ENCODE data around the gene CUEDC1.

Gene CUEDC1

DNA sequence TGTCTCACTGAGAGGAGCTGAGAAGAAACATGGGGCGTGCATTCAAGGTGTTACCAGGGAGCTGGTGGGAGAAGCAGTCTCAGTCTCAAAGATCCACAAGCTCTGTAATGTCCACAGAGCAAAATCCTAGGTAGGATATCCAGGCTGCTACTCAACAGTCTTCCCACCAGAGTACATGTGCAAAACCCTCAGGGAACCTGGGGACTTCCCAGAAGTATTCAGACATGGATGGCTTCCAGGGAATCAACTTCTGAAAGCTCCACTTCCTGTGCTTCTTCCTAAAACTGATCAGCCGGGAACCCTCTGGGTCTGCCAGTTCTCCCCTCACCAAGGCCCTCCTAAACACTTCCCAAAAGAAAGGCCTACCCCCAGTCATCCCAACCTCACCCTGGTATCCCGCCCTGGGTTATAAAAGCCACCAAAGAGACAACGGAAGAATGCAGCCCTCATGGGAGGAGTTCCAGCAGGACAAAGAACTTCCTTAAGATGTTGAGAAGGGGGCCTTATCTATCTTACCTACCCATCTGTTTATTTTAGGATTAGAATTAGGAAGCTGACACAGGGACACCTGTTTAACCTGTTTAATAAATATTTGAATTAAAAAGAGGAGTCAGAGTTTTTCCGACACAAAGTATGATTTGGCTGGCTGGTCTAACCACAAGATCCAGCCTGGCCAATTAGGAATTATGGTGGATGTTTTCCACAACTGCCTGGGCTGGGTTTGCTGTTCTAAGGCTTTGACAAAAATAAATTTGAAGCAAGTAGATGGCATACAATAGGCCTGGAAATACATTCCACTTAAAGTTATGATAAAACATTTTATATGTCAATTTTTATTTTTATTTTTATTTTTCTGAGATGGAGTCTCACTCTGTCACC lies 37.0 kb downstream of the CUEDC1 start:
- no peak overlapping the region for H3K27ac ChIP-seq (ENCODE audit: low read length)

DNA sequence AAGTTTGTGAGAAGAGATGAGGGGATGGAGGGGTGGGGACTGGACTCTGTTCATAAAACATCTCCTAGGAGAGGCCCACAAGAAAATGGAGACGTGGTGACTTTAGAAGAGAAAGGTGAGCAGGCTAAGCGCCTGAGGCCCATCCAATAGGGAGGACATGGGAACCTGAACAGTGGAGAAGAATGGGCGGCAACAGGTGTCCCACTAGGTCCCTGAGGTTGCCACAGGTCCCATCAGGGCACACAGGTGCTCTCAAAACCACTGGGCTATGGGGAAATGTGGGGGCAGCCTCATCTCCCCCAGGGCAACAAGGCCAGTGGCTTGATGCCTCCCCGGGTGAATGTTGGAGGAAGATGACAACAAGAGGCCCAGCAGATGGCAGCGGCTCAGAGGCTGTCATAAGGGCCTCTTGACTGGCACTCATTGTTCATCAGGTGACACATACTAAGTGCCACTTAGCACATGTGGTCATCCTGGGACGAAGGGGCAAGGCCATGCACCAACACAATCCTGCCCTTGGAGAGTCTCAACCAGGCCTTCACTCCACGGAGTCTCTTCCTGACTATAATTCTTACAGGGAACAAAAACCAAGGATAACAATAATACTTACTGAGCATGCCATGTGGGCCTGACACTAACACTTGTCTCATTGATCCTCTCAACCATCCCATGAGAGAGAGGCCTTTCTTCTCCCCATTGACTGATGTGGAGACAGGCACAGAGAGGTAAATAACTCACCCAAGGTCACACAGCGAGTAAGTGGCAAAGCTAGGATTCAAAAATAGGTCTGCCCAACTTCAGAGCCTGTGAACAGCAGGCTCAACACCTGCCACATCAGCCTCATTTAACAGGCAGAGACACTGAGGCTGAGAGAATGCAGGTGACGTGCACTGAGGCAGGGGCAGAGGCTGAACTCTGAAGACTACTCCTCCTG lies 38.0 kb downstream of the CUEDC1 start:
- H3K4me1 ChIP-seq (ENCODE audit: low read length) = peaks cover 18% of the 10 kb centered on the region
- no peak overlapping the region for H2AFZ ChIP-seq (ENCODE audit: low read depth, low read length)
- H3K4me3 ChIP-seq (ENCODE audit: low read length) = no peak overlapping the region
- peaks cover 26% of the 10 kb centered on the region for H3K27me3 ChIP-seq (ENCODE audit: low read depth, low read length)
- no peak overlapping the region for H3K9ac ChIP-seq (ENCODE audit: low read length)
- no peak overlapping the region for H3K4me2 ChIP-seq (ENCODE audit: low read length)
- no peak overlapping the region for H3K27ac ChIP-seq (ENCODE audit: low read length)
- TF ChIP-seq EZH2phosphoT487 (IDR thresholded peaks at IDR 0.05; ENCODE audit: low read depth) = no peak
- TF ChIP-seq, protein P1, sequence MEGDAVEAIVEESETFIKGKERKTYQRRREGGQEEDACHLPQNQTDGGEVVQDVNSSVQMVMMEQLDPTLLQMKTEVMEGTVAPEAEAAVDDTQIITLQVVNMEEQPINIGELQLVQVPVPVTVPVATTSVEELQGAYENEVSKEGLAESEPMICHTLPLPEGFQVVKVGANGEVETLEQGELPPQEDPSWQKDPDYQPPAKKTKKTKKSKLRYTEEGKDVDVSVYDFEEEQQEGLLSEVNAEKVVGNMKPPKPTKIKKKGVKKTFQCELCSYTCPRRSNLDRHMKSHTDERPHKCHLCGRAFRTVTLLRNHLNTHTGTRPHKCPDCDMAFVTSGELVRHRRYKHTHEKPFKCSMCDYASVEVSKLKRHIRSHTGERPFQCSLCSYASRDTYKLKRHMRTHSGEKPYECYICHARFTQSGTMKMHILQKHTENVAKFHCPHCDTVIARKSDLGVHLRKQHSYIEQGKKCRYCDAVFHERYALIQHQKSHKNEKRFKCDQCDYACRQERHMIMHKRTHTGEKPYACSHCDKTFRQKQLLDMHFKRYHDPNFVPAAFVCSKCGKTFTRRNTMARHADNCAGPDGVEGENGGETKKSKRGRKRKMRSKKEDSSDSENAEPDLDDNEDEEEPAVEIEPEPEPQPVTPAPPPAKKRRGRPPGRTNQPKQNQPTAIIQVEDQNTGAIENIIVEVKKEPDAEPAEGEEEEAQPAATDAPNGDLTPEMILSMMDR (IDR thresholded peaks at IDR 0.05; ENCODE audit: low read depth, low read length) = peak; percentile 36
- no peaks in the 10 kb centered on the region for H3K36me3 ChIP-seq (replicated peaks; ENCODE audit: low read depth, low read length)
- no peaks in the 10 kb centered on the region for H4K20me1 ChIP-seq (ENCODE audit: insufficient read depth, low read length)
- H3K79me2 ChIP-seq (ENCODE audit: low read length) = no peaks in the 10 kb centered on the region
- no peaks in the 10 kb centered on the region for H3K9me3 ChIP-seq (ENCODE audit: insufficient read depth, low read length)

More for the DNA sequence above, 37.0 kb downstream of the CUEDC1 start:
- H3K27me3 ChIP-seq (ENCODE audit: low read depth, low read length) = peaks cover 30% of the 10 kb centered on the region
- H3K4me3 ChIP-seq (ENCODE audit: low read length) = no peak overlapping the region
- no peak overlapping the region for H3K4me2 ChIP-seq (ENCODE audit: low read length)
- H2AFZ ChIP-seq (ENCODE audit: low read depth, low read length) = no peak overlapping the region
- no peaks in the 10 kb centered on the region for H4K20me1 ChIP-seq (ENCODE audit: insufficient read depth, low read length)
- H3K9me3 ChIP-seq (ENCODE audit: insufficient read depth, low read length) = no peaks in the 10 kb centered on the region
- H3K36me3 ChIP-seq (replicated peaks; ENCODE audit: low read depth, low read length) = no peaks in the 10 kb centered on the region
- H3K4me1 ChIP-seq (ENCODE audit: low read length) = peaks cover 18% of the 10 kb centered on the region
- H3K9ac ChIP-seq (ENCODE audit: low read length) = no peak overlapping the region
- TF ChIP-seq, protein P1 (IDR thresholded peaks at IDR 0.05; ENCODE audit: low read depth, low read length) = no peak
- no peak for TF ChIP-seq EZH2phosphoT487 (IDR thresholded peaks at IDR 0.05; ENCODE audit: low read depth)
- no peaks in the 10 kb centered on the region for H3K79me2 ChIP-seq (ENCODE audit: low read length)

DNA sequence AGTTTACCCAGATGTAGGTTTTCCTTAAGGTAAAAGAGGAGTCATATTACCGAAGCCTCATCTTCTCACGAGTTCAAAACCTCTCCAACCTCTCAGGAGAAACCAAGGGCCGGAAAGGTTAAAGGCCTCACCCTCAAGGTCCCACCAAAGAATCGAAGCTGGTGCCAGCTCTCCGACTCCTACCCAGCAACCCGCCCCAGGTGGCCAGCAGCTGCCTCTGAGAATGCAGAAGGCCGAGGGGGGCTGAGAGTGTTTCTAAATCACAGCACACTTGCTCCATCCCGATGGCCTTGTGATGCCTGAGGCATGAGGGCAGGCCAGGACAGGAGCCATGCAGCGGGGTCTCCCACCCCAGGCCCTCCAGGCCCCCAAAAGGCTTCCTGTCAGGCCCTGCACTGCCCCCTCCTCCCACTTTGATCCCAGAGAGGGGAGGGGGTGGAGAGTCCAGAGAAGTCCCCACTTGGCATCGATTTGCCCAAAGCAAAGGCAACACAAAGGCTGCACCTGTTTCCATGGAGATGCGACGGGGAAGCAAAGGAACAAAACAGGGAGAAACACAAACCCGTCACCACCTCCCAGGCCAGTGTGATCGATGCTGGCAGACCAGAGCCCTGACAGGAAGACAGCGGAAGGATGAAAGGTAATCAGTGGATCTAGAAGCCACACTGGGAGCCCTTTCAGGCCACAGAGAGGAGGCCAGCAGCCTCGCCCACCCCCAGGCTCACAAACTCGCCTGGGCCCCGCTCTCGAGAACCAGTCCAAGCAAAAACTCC lies 39.0 kb downstream of the CUEDC1 start:
- no peaks in the 10 kb centered on the region for H3K36me3 ChIP-seq (replicated peaks; ENCODE audit: low read depth, low read length)
- no peak for TF ChIP-seq EZH2phosphoT487 (IDR thresholded peaks at IDR 0.05; ENCODE audit: low read depth)
- TF ChIP-seq, protein P1 (IDR thresholded peaks at IDR 0.05; ENCODE audit: low read depth, low read length) = no peak
- no peak overlapping the region for H3K27ac ChIP-seq (ENCODE audit: low read length)
- no peaks in the 10 kb centered on the region for H4K20me1 ChIP-seq (ENCODE audit: insufficient read depth, low read length)
- peaks cover 18% of the 10 kb centered on the region for H3K4me1 ChIP-seq (ENCODE audit: low read length)
- peak overlapping the region; percentile 39 for H2AFZ ChIP-seq (ENCODE audit: low read depth, low read length)
- peaks cover 17% of the 10 kb centered on the region for H3K27me3 ChIP-seq (ENCODE audit: low read depth, low read length)
- no peaks in the 10 kb centered on the region for H3K9me3 ChIP-seq (ENCODE audit: insufficient read depth, low read length)
- no peak overlapping the region for H3K4me3 ChIP-seq (ENCODE audit: low read length)
- H3K79me2 ChIP-seq (ENCODE audit: low read length) = no peaks in the 10 kb centered on the region
- H3K9ac ChIP-seq (ENCODE audit: low read length) = no peak overlapping the region
- H3K4me2 ChIP-seq (ENCODE audit: low read length) = peak overlapping the region; percentile 34

Measured in OCI-LY3 (cell line).